HG03432 (cell line): ENCODE measurements around the gene SLX9.
"Not testable (repeated sequence)": the region's sequence is repeated elsewhere in the genome, so short reads cannot be mapped to it uniquely, and the experiment has no call there.

Experiments
- ATAC-seq: cut with Tn5 transposase; IDR thresholded peaks from one replicate; pipeline ENCODE4 v1.9.1; 2021; ENCODE audit warnings: mild to moderate bottlenecking, moderate library complexity; ENCODE audit not compliant: unreplicated experiment

The SLX9 gene

DNA sequence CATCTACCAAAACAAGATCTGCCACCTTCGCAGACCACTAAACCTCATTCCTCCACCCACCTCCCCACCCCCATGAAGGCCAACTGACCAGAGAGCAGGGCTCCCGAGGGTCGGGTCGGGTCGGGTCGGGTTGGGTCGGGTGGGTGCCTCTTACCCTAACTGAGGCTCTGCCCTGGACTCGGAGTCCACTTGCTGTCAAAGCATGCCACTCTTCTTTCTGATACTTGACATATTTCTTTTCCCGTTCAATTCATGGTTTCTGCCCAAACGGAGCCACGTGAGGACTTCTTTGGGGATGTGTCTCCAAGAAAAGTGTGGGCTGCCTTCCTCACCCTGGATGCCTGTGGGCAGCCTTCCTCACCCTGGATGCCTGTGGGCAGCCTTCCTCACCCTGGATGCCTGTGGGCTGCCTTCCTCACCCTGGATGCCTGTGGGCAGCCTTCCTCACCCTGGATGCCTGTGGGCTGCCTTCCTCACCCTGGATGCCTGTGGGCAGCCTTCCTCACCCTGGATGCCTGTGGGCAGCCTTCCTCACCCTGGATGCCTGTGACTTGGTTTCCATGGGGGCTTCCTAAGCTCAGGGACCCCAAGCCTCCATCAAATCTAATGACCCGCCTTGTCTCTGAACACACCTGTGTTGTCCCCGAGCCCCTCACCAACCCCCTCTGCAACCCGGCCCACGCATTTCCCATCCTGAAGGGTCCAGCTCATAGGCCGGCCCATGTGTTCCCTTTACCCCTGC is 11.2 kb upstream of the SLX9 start:
- ATAC-seq = not testable (repeated sequence)

DNA sequence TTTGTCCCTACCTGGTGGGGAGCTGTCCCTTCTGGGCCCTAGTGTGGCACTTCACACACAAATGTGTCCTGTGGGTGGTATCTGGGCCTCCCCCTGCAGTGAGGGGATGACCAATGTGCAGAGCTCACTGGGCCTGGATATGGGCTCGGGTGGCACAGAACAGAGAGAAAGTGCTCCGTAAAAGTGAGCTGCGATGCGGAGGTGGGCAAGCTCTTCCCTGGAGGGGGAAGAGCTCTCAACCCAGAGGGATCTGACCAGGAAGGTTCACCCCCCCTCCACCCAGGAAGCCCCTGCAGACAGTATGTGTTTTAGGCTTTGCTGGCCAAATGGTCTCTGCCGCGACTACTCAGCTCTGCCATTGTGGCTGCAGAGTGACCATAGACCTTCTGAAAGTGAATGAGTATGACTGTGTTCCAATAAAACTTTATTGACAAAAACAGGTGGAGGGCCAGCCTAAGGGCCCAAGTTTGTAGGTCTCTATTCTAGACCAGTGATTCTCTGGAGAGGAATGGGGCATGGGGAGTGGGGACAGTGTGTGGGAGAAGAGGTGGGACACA is 10.5 kb upstream of the SLX9 start:
- ATAC-seq = no peak

DNA sequence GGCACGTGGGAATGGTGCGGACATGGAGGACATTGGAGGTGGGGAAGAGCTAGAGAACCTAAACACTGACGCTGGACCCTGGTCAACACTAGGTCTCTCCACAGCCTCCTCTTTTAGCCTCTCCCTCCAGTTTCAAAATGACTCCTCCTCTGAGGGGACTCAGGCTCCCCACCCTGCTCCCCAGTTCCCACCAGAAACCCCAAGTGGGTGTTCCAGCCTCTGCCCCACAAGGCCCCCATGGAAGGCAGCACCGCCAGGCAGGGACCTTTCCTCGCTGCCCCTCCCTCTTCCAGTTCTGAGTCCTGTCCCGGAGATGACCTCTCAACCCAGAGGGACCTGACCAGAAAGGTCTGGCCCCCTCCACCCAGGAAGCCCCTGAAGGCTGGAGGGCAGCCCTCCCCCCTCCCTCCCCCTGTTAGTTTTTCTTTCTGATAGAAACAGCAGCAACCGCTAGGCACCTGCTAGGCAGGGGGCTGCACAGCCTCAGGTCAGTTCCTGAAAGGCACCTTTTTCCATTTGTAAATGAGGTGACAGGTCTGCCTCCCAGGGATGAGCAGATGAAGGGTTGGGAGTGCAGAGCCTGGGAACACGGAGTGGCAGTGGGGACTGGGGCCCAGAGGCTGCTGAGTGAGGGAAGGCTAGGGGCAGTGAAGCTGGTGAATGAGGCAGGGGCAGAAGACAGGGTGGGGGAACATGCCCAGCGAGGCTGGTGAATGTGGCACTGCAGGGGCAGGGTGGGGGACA is 9.9 kb upstream of the SLX9 start:
- ATAC-seq = no peak

DNA sequence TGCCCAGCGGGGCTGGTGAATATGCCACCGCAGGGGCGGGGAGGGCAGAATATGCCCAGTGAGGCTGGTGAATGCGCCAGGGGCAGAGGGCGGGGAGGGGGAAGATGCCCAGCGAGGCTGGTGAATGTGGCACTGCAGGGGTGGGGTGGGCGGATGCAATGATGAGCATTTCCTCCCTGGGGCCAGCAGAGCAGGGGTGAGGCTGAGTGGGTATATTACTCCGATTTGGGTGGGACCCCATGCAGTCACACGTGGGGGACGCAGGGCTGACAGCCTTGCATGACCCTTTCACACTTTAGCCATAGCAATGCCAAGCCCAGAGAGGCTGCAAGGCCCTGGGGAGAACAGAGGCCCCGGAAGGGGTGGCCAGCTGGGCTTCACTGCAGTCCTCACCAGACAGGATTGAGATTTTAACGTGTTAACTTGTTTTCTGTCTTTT is 9.3 kb upstream of the SLX9 start:
- ATAC-seq = no peak

DNA sequence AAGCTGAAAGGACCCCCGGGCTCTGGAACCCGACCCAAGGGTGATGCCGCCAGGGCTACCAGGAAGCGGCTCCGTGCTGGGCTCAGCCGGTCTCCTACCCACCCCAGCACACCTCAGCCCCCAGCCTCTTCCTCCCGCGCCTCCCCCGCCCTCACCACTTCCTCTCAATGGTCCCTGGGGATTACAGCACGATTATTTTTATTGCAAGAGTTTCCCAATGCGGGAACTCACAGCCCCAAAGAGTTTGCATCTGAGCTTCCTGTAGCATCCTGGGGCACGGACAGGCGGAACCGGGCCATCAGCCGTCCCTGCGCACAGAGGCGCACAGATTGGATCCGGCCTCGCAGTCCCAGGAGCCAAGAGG is 8.7 kb upstream of the SLX9 start:
- ATAC-seq = no peak

DNA sequence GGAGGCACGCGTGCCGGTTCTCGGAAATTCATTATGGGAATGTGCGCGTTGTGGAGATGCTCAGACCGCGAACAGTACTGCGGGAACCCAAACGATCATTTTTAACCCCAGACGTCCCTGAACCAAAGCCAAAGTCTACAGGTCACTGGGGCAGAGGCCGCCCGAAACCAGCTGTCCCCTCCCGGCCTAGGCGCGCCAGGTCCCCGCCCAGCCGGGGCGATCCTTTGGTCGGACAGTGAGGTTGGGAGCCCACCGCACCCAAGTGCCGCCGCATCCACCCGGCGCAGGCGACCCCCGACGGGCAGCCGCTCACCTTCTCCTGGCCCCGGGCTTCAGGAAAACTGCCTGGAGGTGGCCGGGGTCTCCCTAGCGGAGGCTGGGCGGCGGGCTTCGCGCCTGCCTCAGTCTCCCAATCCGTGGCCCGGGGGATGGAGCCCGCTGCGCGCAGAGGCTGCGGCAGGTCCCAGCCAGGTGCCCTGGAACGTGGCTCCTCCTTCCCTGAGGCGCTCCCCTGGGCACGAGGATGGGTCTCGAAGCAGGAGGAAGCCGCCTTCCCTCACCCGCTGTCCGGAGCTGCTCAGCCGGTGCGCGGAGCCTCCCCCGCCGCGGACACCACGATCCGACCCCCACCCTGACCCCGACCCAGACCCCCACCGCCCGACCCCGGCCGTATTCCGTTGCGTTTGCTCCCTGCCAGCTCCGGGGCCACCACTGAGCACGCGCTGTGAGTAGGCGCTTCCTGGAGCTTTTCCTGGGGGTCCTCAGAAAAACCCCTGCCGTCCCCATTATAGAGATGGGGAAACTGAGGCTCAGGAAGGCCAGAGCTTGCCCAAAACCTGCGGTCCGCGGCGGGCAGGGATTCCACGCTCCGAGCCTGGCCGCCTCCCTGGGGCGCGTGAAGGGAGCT is 8.1 kb upstream of the SLX9 start:
- no peak for ATAC-seq

DNA sequence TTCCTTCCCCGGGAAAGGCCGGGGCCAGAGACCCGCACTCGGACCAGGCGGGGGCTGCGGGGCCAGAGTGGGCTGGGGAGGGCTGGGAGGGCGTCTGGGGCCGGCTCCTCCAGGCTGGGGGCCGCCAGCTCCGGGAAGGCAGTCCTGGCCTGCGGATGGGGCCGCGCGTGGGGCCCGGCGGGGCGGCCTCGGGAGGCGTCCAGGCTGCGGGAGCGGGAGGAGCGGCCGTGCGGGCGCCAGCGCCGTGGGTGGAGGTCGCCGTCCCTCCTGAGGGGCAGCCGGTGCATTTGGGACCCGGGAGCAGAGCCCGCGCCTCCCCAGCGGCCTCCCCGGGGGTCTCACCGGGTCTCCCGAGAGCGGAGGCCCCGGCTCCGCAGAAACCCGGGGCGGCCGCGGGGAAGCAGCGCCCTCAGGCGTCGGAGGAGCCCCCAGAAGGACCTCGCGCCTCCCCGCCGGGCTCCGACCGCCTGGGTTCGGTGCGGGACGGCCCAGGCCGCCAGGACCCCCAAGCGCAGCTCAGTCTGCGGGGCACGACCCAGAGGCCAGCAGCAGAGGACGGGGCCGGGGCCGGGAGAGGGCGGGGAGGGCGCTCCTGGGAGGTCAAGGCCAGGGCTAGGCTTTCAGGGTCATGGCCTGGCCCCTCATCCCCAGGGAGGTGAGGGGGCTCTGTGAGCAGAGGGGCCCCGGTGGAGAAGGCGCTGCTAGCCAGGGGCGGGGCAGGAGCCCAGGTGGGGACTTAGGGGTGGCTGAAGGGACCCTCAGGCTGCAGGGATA is 7.2 kb upstream of the SLX9 start:
- no peak for ATAC-seq

DNA sequence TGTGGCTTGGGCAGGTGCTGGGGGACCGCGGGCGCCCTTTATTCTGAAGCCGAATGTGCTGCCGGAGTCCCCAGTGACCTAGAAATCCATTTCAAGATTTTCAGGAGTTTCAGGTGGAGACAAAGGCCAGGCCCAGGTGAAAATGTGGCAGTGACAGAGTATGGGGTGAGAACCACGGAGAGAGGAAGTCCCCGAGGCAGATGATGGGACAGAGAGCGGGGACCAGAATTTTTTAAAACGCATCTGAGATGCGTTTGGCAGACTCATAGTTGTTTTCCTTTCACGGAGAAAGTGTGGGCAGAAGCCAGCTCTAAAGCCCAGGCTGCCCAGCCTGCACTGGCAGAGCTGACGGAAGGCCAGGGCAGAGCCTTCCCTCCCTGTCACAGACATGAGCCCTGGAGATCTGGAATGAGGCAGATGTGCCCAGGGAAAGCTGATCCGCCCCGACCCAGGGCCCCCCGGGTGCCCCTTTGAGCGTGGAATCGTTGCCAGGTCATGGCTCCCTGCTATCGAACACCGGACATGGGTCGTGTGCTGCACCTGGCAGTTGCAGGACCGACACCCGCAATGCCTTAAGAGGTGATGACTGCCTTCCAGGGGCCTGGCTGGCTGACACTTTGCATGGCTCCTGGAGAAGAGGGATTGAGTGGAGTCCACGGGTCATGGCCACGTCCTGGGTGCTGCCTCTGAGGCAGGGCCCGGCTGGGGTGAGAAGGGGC is 6.5 kb upstream of the SLX9 start:
- no peak for ATAC-seq

DNA sequence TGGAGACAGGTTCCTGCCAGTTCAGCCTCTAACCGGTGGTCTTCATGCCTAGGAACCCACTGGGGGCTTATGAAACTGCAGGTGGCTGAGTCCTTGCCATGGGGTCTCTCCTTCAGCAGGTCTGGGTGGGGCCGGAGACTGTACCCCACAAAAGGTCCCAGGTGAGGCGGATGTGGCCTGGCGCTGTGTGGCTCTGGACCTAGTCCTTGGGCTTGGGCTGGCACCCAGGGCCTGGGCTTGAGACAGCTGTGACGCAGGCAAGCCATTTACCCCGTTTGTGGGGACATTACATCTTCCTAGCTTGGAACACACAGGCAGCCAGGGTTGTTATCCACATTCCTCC is 5.9 kb upstream of the SLX9 start:
- ATAC-seq = no peak

DNA sequence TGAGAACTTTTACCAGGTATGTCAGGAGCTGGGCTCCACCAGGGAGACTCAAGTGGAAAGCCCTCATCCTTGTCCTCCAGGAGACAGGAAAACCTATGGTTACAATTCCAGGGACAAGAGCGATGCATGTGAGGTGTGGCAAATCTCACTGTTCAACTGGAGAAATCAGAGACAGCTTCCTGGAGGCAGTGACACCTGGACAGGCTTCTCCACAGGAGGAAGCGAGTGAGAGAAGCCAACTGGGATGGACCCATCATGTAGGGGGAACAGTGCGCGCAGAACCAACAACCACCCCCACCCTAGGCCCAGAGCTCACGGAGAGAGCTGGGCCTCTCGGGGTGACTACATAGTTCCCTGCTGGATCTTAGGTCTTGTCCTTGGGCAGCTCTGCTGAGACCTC is 5.6 kb upstream of the SLX9 start:
- ATAC-seq = no peak

DNA sequence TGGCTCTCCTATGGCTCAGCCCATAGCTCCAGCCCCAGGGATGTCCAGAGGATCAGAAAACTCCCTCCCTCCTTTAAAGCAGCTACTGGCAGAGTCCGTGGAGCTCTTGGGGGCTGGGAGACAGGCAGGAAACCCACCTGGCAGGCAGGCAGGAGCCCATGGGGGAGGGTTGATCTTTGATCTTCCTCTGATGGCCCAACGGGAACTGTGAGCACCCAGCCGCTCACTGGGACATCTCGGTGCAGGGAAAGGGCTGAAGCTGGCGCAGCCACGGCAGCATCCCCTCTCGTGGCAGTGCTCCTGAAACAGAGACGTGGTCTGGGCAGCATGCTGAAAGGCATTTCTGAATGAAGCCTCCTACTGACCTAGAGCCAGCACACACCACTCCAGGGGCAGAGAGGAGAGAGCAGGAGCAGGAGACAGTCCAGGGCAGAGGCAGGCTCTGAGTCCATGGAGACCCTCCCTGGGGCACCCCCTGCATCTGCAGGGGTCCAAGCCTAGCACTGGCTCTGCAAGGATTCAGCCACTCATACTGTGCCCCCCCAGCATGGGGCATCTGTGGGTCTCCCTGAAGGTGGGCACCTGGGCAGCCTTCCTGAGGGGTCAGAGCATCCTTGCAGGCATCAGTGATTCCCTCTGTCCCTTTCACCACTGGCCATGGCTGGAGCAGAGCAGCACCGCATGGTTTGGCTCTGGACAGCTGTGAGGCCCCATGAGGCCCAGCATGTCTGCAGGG is 4.9 kb upstream of the SLX9 start:
- no peak for ATAC-seq

DNA sequence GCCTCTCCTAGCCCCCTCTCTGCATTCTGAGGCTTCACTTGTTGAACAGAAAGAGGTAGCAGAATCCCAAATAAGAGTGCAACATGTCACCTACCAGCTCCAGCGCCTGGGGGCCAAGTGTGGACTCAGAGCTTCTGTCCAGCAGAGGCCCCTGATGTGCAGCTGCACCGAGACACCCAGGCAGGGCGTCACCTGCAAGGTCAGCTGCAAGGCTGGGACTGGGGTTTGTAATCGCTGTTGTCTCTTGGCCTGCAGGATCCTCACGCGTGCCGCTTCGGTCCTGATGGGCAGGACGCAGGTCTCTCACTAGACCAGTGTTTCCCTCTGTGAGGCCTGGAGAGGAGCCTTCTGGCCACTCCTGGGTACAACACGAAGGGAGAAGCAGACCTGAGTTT is 4.3 kb upstream of the SLX9 start:
- no peak for ATAC-seq

DNA sequence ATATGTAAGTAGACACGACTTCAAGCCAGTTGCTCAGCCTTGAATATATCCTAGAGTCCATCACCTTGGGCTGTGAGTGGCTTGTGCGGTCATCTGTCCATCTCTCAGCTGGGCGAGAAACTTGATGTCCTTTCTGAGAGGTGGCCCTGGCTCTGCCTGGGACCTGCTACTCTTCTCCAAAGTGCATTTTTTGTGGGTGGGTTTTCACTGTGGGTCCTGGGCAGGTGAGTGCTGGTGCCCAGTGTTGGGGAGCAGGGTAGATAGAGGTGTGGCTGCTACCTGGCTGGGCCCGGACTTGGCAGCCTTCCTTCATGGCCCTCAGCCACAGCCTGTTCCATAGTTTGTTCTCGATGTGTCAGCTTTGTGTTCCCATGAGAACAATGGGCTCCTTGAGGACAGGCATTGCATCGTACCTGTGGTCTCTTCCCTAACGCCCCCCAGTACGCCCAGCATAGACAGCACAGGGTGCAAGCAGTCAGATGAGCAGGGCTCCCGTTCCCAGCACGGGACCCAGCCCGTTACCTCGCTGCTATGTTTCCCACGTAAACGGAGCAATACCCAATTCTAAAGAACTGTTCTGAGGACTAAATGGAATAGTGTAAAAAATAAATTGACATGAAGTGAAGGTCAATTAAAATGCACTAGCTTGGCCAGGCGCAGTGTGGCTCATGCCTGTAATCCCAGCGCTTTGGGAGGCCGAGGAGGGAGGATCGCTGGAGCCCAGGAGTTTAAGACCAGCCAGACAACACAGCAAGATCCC is 877 bp upstream of the SLX9 start:
- no peak for ATAC-seq

DNA sequence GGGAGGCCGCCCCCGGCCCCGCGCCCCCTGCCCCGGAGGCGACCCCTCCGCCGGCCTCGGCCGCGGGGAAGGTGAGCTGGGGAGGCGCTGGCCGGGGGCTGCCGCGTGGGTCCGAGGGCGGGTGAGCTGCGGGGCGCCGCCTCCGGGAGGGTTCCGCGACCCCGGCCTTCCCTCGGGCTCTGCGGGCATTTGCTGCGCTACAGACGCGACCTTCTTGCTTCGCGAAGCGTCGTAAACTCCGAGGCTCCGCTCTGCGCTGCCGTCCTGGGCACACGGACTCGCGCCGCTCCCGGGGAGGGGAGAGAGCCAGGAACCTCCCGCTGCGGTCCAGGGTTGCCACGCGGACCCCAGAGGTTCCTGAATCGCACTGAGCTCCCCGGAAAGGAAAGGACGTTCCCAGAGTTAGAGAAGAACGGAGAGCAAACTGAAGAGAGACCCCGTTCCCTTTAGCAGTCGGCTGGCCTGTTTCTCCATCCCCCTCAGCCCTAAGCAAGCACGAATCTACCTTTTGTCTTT is 345 bp downstream of the SLX9 start:
- peak; percentile 45 for ATAC-seq

DNA sequence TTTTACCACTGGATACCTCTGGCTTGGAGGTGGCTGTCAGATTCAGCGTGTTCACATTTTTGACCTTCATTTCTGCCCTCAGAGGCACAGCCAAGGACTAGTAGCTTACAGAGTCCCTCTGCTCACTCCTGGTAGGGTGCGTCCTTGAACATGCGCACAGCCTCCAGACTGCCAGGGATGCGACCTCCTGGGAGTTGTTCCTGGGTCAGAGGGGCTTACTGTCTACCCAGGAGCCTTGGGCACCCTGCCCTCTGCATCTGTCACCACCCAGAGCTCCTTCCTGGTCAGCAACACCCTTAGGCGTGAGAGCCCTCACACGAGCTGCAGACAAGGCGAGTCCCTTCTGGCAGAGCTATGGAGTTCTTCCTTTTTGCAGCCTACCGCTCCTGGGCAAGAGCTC is 1.7 kb downstream of the SLX9 start:
- ATAC-seq = no peak

DNA sequence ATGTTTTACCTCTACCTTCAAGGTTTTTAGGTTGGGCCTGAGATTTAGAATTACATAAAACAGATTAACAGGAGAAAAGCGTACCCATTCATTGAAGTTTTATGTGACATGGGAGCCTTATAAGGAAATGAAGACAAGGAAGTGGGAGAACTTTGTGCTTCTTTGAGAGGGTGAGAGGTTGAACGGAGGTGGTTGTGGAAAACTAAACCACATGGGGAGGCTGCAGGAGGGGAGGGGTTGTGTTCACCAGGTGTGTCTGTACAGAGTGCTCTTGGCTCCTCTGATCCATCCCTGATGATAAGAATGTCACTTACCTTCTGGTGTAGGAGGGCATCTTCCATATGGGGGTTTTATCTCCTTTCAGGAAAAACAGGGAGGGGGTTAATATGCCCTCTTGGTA is 2.7 kb downstream of the SLX9 start:
- no peak for ATAC-seq

DNA sequence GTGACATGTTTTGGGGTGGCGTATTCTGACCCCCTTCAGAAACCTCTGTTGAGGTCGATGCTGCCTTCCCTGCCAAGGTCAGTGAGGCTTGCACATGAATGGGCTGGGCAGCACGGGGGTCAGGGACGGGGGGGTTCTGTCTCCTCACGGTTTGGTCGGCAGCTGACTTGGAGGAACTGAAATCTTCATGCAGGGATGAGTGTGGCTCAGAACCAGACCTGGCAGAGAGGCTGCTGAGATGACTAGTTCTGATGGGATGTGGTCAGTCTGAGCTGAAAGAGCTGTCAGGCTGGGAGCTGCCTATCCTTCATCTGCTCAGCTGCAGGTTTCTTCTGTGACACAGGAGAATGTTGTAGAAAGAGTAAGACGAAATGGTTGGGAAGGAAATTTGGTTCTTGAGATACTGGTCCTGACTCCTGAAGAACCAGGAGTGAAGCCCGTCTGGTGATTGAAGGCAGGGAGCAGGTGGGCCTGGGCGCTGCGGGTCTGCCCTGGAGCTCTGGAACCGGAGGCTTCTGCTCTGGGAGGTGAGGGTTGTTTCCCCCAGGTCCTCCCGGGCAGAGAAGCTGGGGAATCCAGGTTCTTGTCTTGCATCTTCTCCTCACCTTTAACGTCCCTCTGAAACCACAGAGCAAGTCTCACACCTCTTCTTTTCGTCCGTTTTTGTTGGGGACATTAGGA is 3.3 kb downstream of the SLX9 start:
- no peak for ATAC-seq
